GM12892 (cell line): ENCODE results near the gene F8.
"Not testable (repeated sequence)": the region's sequence is repeated elsewhere in the genome, so short reads cannot be mapped to it uniquely, and the experiment has no call there.

Source experiments
- POLR2A ChIP-seq: IDR thresholded peaks from 2 replicates; pipeline ENCODE4 v1.6.1; 2011; ENCODE audit warnings: low read depth, low read length, control low read depth
- POLR2AphosphoS5 ChIP-seq: IDR thresholded peaks from 2 replicates; pipeline ENCODE4 v1.6.1; 2011; ENCODE audit warnings: low read depth, low read length, control low read depth
- TAF1 ChIP-seq: IDR thresholded peaks from 2 replicates; pipeline ENCODE4 v1.6.1; 2011; ENCODE audit warnings: low read depth, mild to moderate bottlenecking, control low read depth, low read length, borderline replicate concordance

DNA sequence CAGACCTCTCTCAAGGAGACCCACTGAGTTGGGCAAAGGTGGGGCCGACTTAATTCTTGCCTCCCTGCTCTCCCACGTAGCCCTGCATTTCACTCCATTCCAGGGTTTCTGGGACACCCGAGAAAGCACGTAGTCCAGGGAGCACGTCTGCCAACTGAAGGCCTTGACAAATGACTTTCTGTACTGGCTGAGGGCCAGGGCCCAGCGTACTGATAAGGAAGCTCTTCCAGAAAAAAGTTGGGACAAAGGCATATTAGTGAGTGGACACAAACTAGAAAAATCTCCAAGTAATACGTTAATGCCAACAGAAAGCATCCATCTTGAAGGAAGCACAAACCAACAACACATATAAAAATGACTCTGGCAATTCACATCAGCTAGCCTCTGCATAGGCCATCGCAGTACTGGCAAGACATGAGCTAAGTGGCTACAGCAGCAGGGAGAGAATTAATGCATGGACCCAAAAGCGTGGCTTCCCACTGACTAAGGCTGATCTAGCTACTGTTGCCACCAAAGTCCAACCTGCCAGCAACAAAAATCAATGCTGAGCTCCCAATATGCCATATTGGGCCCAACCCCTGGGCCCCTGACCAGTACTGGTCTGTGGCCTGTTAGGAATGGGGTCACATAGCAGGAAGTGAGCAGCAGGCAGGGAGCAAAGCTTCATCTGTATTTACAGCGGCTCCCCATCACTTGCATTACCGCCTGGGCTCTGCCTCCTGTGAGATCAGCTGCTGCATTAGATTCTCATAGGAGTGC, 15.4 kb downstream of the F8 start:
- not testable (repeated sequence) for TF ChIP-seq TAF1, POLR2AphosphoS5, POLR2A
